Measurements from ENCODE around the gene JMJD1C.
A peak's percentile ranks its signal among the peaks of the same experiment; 100 is the strongest.

JMJD1C gene

GRCh38 chr10:63208986-63209385, 256.8 kb downstream of the JMJD1C start:
- no peak for DNase-seq

GRCh38 chr10:63206997-63207811, 258.6 kb downstream of the JMJD1C start:
- no peak for DNase-seq

GRCh38 chr10:63206576-63206975, 259.2 kb downstream of the JMJD1C start:
- no peak for DNase-seq

- no peak for DNase-seq
Observed at GRCh38 chr10:63205421-63205820, 260.4 kb downstream of the JMJD1C start.

- no peak for DNase-seq
Observed at GRCh38 chr10:63204667-63205391, 260.9 kb downstream of the JMJD1C start.

GRCh38 chr10:63201118-63201517, 264.7 kb downstream of the JMJD1C start:
- no peak for DNase-seq

- DNase-seq = no peak
Observed at GRCh38 chr10:63200431-63200830, 265.3 kb downstream of the JMJD1C start.

GRCh38 chr10:63199716-63200115, 266.1 kb downstream of the JMJD1C start:
- DNase-seq = no peak

GRCh38 chr10:63197344-63198092, 268.3 kb downstream of the JMJD1C start:
- DNase-seq = no peak

GRCh38 chr10:63192826-63193225, 273.0 kb downstream of the JMJD1C start:
- DNase-seq = no peak

GRCh38 chr10:63175534-63175933, 290.2 kb downstream of the JMJD1C start:
- DNase-seq = no peak

- no peak for DNase-seq
Observed at GRCh38 chr10:63173468-63174232, 292.1 kb downstream of the JMJD1C start.

GRCh38 chr10:63171926-63172325, 293.9 kb downstream of the JMJD1C start:
- no peak for DNase-seq

- no peak for DNase-seq
Observed at GRCh38 chr10:63171255-63171855, 294.4 kb downstream of the JMJD1C start.

GRCh38 chr10:63169624-63170023, 296.2 kb downstream of the JMJD1C start:
- DNase-seq = no peak

GRCh38 chr10:63168821-63169462, 296.8 kb downstream of the JMJD1C start:
- DNase-seq = no peak

- DNase-seq = peak; percentile 19 to 33
Observed at GRCh38 chr10:63166742-63167258, 299.0 kb downstream of the JMJD1C start.

GRCh38 chr10:63165249-63165648, 300.5 kb downstream of the JMJD1C start:
- DNase-seq = no peak

- DNase-seq = no peak
Observed at GRCh38 chr10:63164166-63164623, 301.6 kb downstream of the JMJD1C start.

GRCh38 chr10:63161592-63161991, 304.2 kb downstream of the JMJD1C start:
- no peak for DNase-seq
